Natural killer cell (primary cell): Measurements from ENCODE around the gene AMTN. TPM values are rescaled to one million over a fixed set of nuclear protein-coding genes. Genes with fewer than 3 reads are reported as not detected.

Experiments
- ATAC-seq, 3 donors: fragments of 150-1000 bp in 2 of 3; fragments of 200-7000 bp in 1 of 3; cut with Tn5 transposase; 1 replicate in 1 of 3; 2 replicates in 2 of 3; pipeline ENCODE4 v1.10.0; 2021; ENCODE audit warnings: mild to moderate bottlenecking in 2 of 3, moderate library complexity in 2 of 3
- DNase-seq, 2 donors: peaks; one replicate each; pipeline versions ENCODE4 v3.0.0 to v3.0.0-alpha.2; 2013 to 2021; ENCODE audit warnings: mixed read lengths in 1 of 2
- H3K27ac ChIP-seq: one replicate; pipeline ENCODE4 v1.5.1; 2013; ENCODE audit warnings: mild to moderate bottlenecking, low read length
- H3K27me3 ChIP-seq: one replicate; pipeline ENCODE4 v1.6.1; 2013; ENCODE audit warnings: low read length; ENCODE audit not compliant: control insufficient read depth, insufficient read depth
- H3K36me3 ChIP-seq: one replicate; pipeline ENCODE4 v1.6.1; 2013; ENCODE audit warnings: low read length; ENCODE audit not compliant: control insufficient read depth, insufficient read depth
- H3K4me1 ChIP-seq: one replicate; pipeline ENCODE4 v1.6.1; 2013; ENCODE audit warnings: low read length; ENCODE audit not compliant: control insufficient read depth, insufficient read depth
- H3K4me3 ChIP-seq: one replicate; pipeline ENCODE4 v1.5.1; 2013; ENCODE audit warnings: low read length
- H3K9me3 ChIP-seq: one replicate; pipeline ENCODE4 v1.6.1; 2013; ENCODE audit warnings: low read length; ENCODE audit not compliant: control insufficient read depth, insufficient read depth
- H3K27ac Mint-ChIP-seq, 2 donors: one replicate each; pipeline ENCODE4 v1.8.0; 2022; ENCODE audit warnings: mild to moderate bottlenecking in 2 of 2, mixed read lengths in 2 of 2, moderate library complexity in 1 of 2
- H3K27me3 Mint-ChIP-seq, 2 donors: one replicate each; pipeline ENCODE4 v1.8.0; 2022; ENCODE audit warnings: low read depth in 2 of 2, mixed read lengths in 2 of 2
- H3K36me3 Mint-ChIP-seq: one replicate; pipeline ENCODE4 v1.8.0; 2022; ENCODE audit warnings: mixed read lengths
- H3K4me1 Mint-ChIP-seq, 2 donors: one replicate each; pipeline ENCODE4 v1.8.0; 2022; ENCODE audit warnings: mixed read lengths in 2 of 2
- H3K4me3 Mint-ChIP-seq: one replicate; pipeline ENCODE4 v1.8.0; 2022; ENCODE audit warnings: mild to moderate bottlenecking, moderate library complexity, mixed read lengths
- H3K9me3 Mint-ChIP-seq, 2 donors: one replicate each; pipeline ENCODE4 v1.8.0; 2022; ENCODE audit warnings: mixed read lengths in 2 of 2
- CTCF ChIP-seq: fragments of 200-600 bp; IDR thresholded peaks from one replicate; pipeline ENCODE4 v1.8.0; 2022; ENCODE audit warnings: antibody characterized with exemption
- WGBS: methylation state at CpG from one replicate; pipeline ENCODE4 v1.1.7; 2013; ENCODE audit warnings: missing lambda C conversion rate; ENCODE audit not compliant: insufficient coverage; 5-methylcytosine and 5-hydroxymethylcytosine counted together
- intact Hi-C: fragments of 100-400 bp; cut with micrococcal nuclease; formaldehyde crosslinking; loops from one replicate; pipeline ENCODE4 v1.14.2; 2022
- total RNA-seq, 4 donors: library from RNA; stranded (reverse); fragments of 120-200 nt in 1 of 4; gene quantifications; one replicate each; pipeline versions ENCODE4 v1.2.3 to v1.2.4, GENCODE V29; 2013 to 2022

AMTN gene
- not detected for total RNA-seq
- total RNA-seq (2013): not detected

GRCh38 chr4:70518269-70518668, at the start of gene AMTN:
AMTN (plus strand) TSS chr4:70518569; CDS start chr4:70518778, 209 bp downstream.
- no peak for ATAC-seq
- H3K27ac Mint-ChIP-seq: no peak within 1 kb of the TSS
- no peaks in the 10 kb centered on the region for H3K4me1 ChIP-seq
- intact Hi-C loops: no loop called here
- H3K36me3 ChIP-seq: no peaks in the 10 kb centered on the region
- no peak for DNase-seq
- H3K9me3 ChIP-seq: no peaks in the 10 kb centered on the region
- no peaks in the 10 kb centered on the region for H3K27me3 ChIP-seq
- no peak within 1 kb of the TSS for H3K4me3 Mint-ChIP-seq
- WGBS: 100% methylated on average over 1 of the region's 2 CpGs
- no peak within 1 kb of the TSS for H3K4me3 ChIP-seq
- H3K27ac ChIP-seq: no peak within 1 kb of the TSS
- peaks cover 0 to 2% of the 10 kb centered on the region in 2 donors for H3K9me3 Mint-ChIP-seq
- H3K4me1 Mint-ChIP-seq: no peaks in the 10 kb centered on the region
- peaks cover 0 to 7% of the 10 kb centered on the region in 2 donors for H3K27me3 Mint-ChIP-seq
- no peaks in the 10 kb centered on the region for H3K36me3 Mint-ChIP-seq
- TF ChIP-seq CTCF: no peak

- DNase-seq (no peak), ATAC-seq (no peak)
- H3K9me3 Mint-ChIP-seq: peaks cover 4 to 7% of the 10 kb centered on the region in 2 donors
- H3K27me3 ChIP-seq: no peaks in the 10 kb centered on the region
- no peaks in the 10 kb centered on the region for H3K36me3 Mint-ChIP-seq
- no peak within 1 kb of the TSS for H3K4me3 Mint-ChIP-seq
- intact Hi-C loops: no loop called here
- TF ChIP-seq CTCF: no peak
- no peak within 1 kb of the TSS for H3K27ac Mint-ChIP-seq
- no peaks in the 10 kb centered on the region for H3K4me1 Mint-ChIP-seq
- 72% methylated on average over 4 of the region's 4 CpGs for WGBS
- no peak within 1 kb of the TSS for H3K4me3 ChIP-seq
- no peaks in the 10 kb centered on the region for H3K4me1 ChIP-seq
- no peaks in the 10 kb centered on the region for H3K27me3 Mint-ChIP-seq
- no peaks in the 10 kb centered on the region for H3K36me3 ChIP-seq
- no peak within 1 kb of the TSS for H3K27ac ChIP-seq
- no peaks in the 10 kb centered on the region for H3K9me3 ChIP-seq
These were observed 46.5 kb upstream of the AMTN start, which contains the start of gene MUC7 for GRCh38 chr4:70471897-70472296. MUC7 (plus strand) TSS chr4:70472197; CDS start chr4:70474022, 1,825 bp downstream.

GRCh38 chr4:70473679-70474078, 44.7 kb upstream of the AMTN start:
- Histone ChIP-seq H3K9me3 (no peaks in the 10 kb centered on the region), H3K4me3 (no peak overlapping the region), H3K4me1 (no peaks in the 10 kb centered on the region), H3K27ac (no peak overlapping the region), H3K27me3 (no peaks in the 10 kb centered on the region), H3K36me3 (no peaks in the 10 kb centered on the region)
- Mint-ChIP-seq H3K4me1 (no peaks in the 10 kb centered on the region), H3K36me3 (no peaks in the 10 kb centered on the region), H3K27ac (no peak overlapping the region), H3K27me3 (no peaks in the 10 kb centered on the region), H3K9me3 (peaks cover 0 to 4% of the 10 kb centered on the region in 2 donors), H3K4me3 (no peak overlapping the region)
- no peak for TF ChIP-seq CTCF
- intact Hi-C loops: no loop called here
- no peak for ATAC-seq
- WGBS: 91% methylated on average over 4 of the region's 4 CpGs
- no peak for DNase-seq

- Mint-ChIP-seq H3K27me3 (no peaks in the 10 kb centered on the region), H3K4me1 (no peaks in the 10 kb centered on the region), H3K36me3 (no peaks in the 10 kb centered on the region), H3K27ac (no peak overlapping the region), H3K4me3 (no peak overlapping the region), H3K9me3 (no peaks in the 10 kb centered on the region)
- ATAC-seq (no peak), DNase-seq (no peak)
- TF ChIP-seq CTCF: no peak
- H3K27me3 ChIP-seq: no peaks in the 10 kb centered on the region
- intact Hi-C loops: no loop called here
- H3K4me1 ChIP-seq: no peaks in the 10 kb centered on the region
- no peak overlapping the region for H3K27ac ChIP-seq
- no peak overlapping the region for H3K4me3 ChIP-seq
- 83% methylated on average over 2 of the region's 3 CpGs for WGBS
- no peaks in the 10 kb centered on the region for H3K36me3 ChIP-seq
- no peaks in the 10 kb centered on the region for H3K9me3 ChIP-seq
These were observed 29.6 kb upstream of the AMTN start for GRCh38 chr4:70488748-70489147.
